HepG2 (cell line): ENCODE measurements around the gene LYRM1. TPM values are rescaled to one million over a fixed set of nuclear protein-coding genes. Genes with fewer than 3 reads are reported as not detected.

ENCODE experiments used
- ATAC-seq: fragments of 200-7000 bp; cut with Tn5 transposase; 3 replicates; pipeline ENCODE4 v1.9.1; 2020; ENCODE audit warnings: mild to moderate bottlenecking, moderate library complexity
- BruUV-seq: library from RNA; stranded (reverse); fragments of 400-500 nt; replicated peaks from 2 replicates; lab custom pipeline; 2021; lab: Mats Ljungman, UMichigan
- CTCF ChIA-PET: fragments of 300-600 bp; formaldehyde crosslinking; extraction: SDS; loops from one replicate; lab custom pipeline; 2021; ENCODE audit warnings: low total read pairs, inconsistent platforms, low intra/inter-chr PET ratio; lab: Yijun Ruan, JAX
- POLR2A ChIA-PET: fragments of 350-600 bp; sonication (Branson Sonifier 250); formaldehyde crosslinking; loops from one replicate; lab custom pipeline; 2020; ENCODE audit warnings: antibody characterized with exemption, inconsistent platforms; lab: Yijun Ruan, JAX
- DNase-seq: peaks from one replicate; pipeline ENCODE4 v3.0.0-alpha.2; 2015; ENCODE audit warnings: low spot score
- FAIRE-seq: peaks from 3 replicates; lab custom pipeline; 2011; peaks lifted over from hg19 to GRCh38; lab: Jason Lieb, UNC
- H2AFZ ChIP-seq: one replicate; pipeline ENCODE4 v1.6.1; 2011; ENCODE audit warnings: low read length, inconsistent platforms
- H3K27ac ChIP-seq: fragments of 300-600 bp; 3 replicates; pipeline ENCODE4 v1.8.0; 2011; ENCODE audit warnings: mixed run types, mild to moderate bottlenecking, mixed read lengths, low read length, inconsistent platforms; ENCODE audit not compliant: insufficient read depth; ENCODE audit errors: extremely low read length
- H3K27me3 ChIP-seq, 2 experiments: fragments of 200-600 bp in 1 of 2; 2 replicates in 1 of 2; 3 replicates in 1 of 2; pipeline versions ENCODE4 v1.6.0 to v1.8.0; 2011; ENCODE audit warnings: low read length in 2 of 2, mild to moderate bottlenecking in 2 of 2, moderate library complexity in 2 of 2, inconsistent platforms in 1 of 2; ENCODE audit not compliant: insufficient read depth in 2 of 2, control insufficient read depth in 1 of 2
- H3K36me3 ChIP-seq, 2 experiments: fragments of 200-600 bp in 1 of 2; replicated peaks in 1 of 2; 2 replicates in 1 of 2; 3 replicates in 1 of 2; pipeline versions ENCODE4 v1.5.1 to v1.8.0; 2011; ENCODE audit warnings: low read length in 2 of 2, inconsistent platforms in 1 of 2; ENCODE audit not compliant: insufficient read depth in 2 of 2, control insufficient read depth in 1 of 2
- H3K4me1 ChIP-seq: 2 replicates; pipeline ENCODE4 v1.5.1; 2012; ENCODE audit warnings: low read length, inconsistent platforms; ENCODE audit not compliant: insufficient read depth
- H3K4me2 ChIP-seq: 2 replicates; pipeline ENCODE4 v1.6.0; 2011; ENCODE audit warnings: low read depth, low read length, inconsistent platforms
- H3K4me3 ChIP-seq, 3 experiments: fragments of 200-600 bp in 1 of 3; sonication (generic), shearing (Covaris generic) in 1 of 3; replicated peaks in 1 of 3; 2 replicates each; pipeline ENCODE4 v1.5.1; 2011 to 2016; ENCODE audit warnings: low read length in 3 of 3, inconsistent platforms in 2 of 3, low read depth in 2 of 3, mild to moderate bottlenecking in 2 of 3, control low read depth in 1 of 3, mixed read lengths in 1 of 3; ENCODE audit not compliant: insufficient read depth in 1 of 3
- H3K79me2 ChIP-seq: one replicate; pipeline ENCODE4 v1.6.1; 2011; ENCODE audit warnings: low read length, inconsistent platforms; ENCODE audit not compliant: insufficient read depth
- H3K9ac ChIP-seq: 2 replicates; pipeline ENCODE4 v1.6.0; 2011; ENCODE audit warnings: mild to moderate bottlenecking, low read depth, low read length, inconsistent platforms; ENCODE audit not compliant: insufficient read depth
- H3K9me3 ChIP-seq: 2 replicates; pipeline ENCODE4 v1.5.1; 2012; ENCODE audit warnings: mild to moderate bottlenecking, low read length
- H4K20me1 ChIP-seq: 2 replicates; pipeline ENCODE4 v1.6.0; 2011; ENCODE audit warnings: inconsistent platforms, mild to moderate bottlenecking, low read length, moderate library complexity; ENCODE audit not compliant: insufficient read depth
- GZF1 ChIP-seq: sonication (generic); formaldehyde crosslinking; IDR thresholded peaks from 2 replicates; pipeline ENCODE4 v1.5.1; 2020; ENCODE audit warnings: mild to moderate bottlenecking, missing genetic modification reagents
- HDAC1 ChIP-seq: sonication (generic); formaldehyde crosslinking; IDR thresholded peaks from 2 replicates; pipeline ENCODE4 v1.5.1; 2020; ENCODE audit warnings: mild to moderate bottlenecking, missing genetic modification reagents
- ISL2 ChIP-seq: sonication (generic); formaldehyde crosslinking; IDR thresholded peaks from 2 replicates; pipeline ENCODE4 v1.5.0; 2020; ENCODE audit warnings: missing genetic modification reagents
- MIER2 ChIP-seq: IDR thresholded peaks from 2 replicates; pipeline ENCODE4 v1.6.1; 2016; ENCODE audit warnings: missing biosample characterization, missing genetic modification reagents
- PHF5A ChIP-seq: IDR thresholded peaks from one replicate; pipeline ENCODE4 v1.6.1; 2018; ENCODE audit warnings: low read depth, missing genetic modification reagents; ENCODE audit not compliant: unreplicated experiment
- ZNF101 ChIP-seq: sonication (generic); formaldehyde crosslinking; IDR thresholded peaks from 2 replicates; pipeline ENCODE4 v1.4.0; 2020; ENCODE audit warnings: mild to moderate bottlenecking, low read depth, missing genetic modification reagents, borderline replicate concordance
- ZNF264 ChIP-seq: sonication (generic); formaldehyde crosslinking; IDR thresholded peaks from 2 replicates; pipeline ENCODE4 v1.4.0; 2020; ENCODE audit warnings: missing genetic modification reagents
- WGBS: methylation state at CpG from one replicate; pipeline ENCODE4 v1.1.6; 2017; ENCODE audit warnings: low lambda C conversion rate; 5-methylcytosine and 5-hydroxymethylcytosine counted together
- in situ Hi-C: cut with HindIII; loops from 2 replicates; pipeline ENCODE4 v1.10.0; 2017; ENCODE audit warnings: low pct_unique_long_range_greater_than_20kb; ENCODE audit not compliant: extremely low pct_ligation_motif_present
- intact Hi-C: fragments of 100-400 bp; cut with micrococcal nuclease; formaldehyde crosslinking; loops from one replicate; pipeline ENCODE4 v1.10.0; 2022; ENCODE audit not compliant: unreplicated experiment
- polyA plus RNA-seq, 8 experiments: library from polyadenylated mRNA; depleted of rRNA in 3 of 8; stranded (reverse) in 7 of 8; unstranded in 1 of 8; fragments of >200 nt; fragmentation: Illumina TruSeq in 4 of 8; extraction: Trizol in 4 of 8; gene quantifications; 2 replicates each; pipeline versions ENCODE4 v1.2.1 to v1.2.3, GENCODE V29; 2011 to 2016; ENCODE audit warnings: low read depth in 4 of 8, missing spikeins in 1 of 8, mixed read lengths in 1 of 8; ENCODE audit not compliant: insufficient read depth in 1 of 8
- total RNA-seq, 5 experiments: library from RNA; depleted of rRNA; stranded (reverse); fragments of >200 nt; fragmentation: Illumina TruSeq; extraction: Trizol; gene quantifications; 2 replicates each; pipeline ENCODE4 v1.2.3, GENCODE V29; 2016; ENCODE audit warnings: low read depth in 1 of 5
- TF ChIP-seq, protein P1 (sequence below): sonication (generic); formaldehyde crosslinking; IDR thresholded peaks from 2 replicates; pipeline ENCODE4 v1.5.0; 2020; ENCODE audit warnings: missing genetic modification reagents, mild to moderate bottlenecking, borderline replicate concordance
- TF ChIP-seq, protein P2 (sequence below): sonication (generic); formaldehyde crosslinking; IDR thresholded peaks from 2 replicates; pipeline ENCODE4 v1.5.0; 2020; ENCODE audit warnings: missing genetic modification reagents, mild to moderate bottlenecking, borderline replicate concordance
- TF ChIP-seq, protein P3 (sequence below): sonication (generic); formaldehyde crosslinking; IDR thresholded peaks from 2 replicates; pipeline ENCODE4 v1.4.0; 2020; ENCODE audit warnings: missing genetic modification reagents, borderline replicate concordance
- TF ChIP-seq, protein P4 (sequence below): sonication (generic); formaldehyde crosslinking; IDR thresholded peaks from 2 replicates; pipeline ENCODE4 v1.5.0; 2020; ENCODE audit warnings: mild to moderate bottlenecking, low read depth, missing genetic modification reagents, borderline replicate concordance
- TF ChIP-seq, protein P5 (sequence below): sonication (generic); formaldehyde crosslinking; IDR thresholded peaks from 2 replicates; pipeline ENCODE4 v1.5.0; 2020; ENCODE audit warnings: mild to moderate bottlenecking, missing genetic modification reagents
- TF ChIP-seq, protein P6 (sequence below): sonication (generic); formaldehyde crosslinking; IDR thresholded peaks from 2 replicates; pipeline ENCODE4 v1.4.0; 2020; ENCODE audit warnings: missing genetic modification reagents

Gene LYRM1
- total and polyA plus RNA-seq, 2 of the 13 experiments (the other 11 are each of a cell fraction or from before 2014, with no cell fraction given): 59.2 to 82.6 TPM

DNA sequence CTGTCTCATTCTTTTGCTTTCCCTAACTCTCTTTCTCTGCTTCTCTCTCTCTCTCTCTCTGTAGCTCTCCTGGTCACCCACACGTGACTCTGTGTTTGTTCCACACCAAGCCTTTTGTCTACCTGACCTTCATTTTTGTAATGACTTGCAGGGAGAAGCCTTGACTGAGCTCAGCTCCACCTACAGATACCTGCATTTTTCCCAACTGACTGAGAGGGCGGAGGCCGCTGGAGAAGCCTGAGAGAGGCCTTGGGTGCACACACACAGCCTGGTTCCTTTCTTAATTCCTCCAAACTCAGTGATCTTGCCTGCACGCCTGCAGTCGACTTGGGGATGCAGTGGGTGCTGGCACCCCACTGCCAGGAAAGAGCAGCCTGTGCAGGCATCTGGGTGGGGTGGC is 68.8 kb downstream of the LYRM1 start:
- in situ Hi-C loops (no loop called here), intact Hi-C loops (no loop called here)
- Histone ChIP-seq H2AFZ (no peak overlapping the region), H4K20me1 (no peaks in the 10 kb centered on the region), H3K79me2 (no peaks in the 10 kb centered on the region), H3K27me3 (peaks cover 0 to 41% of the 10 kb centered on the region in 2 experiments; a peak in 4 of 5 replicates), H3K36me3 (no peaks in the 10 kb centered on the region), H3K27ac (no peak overlapping the region), H3K9ac (no peak overlapping the region), H3K4me3 (no peak overlapping the region), H3K9me3 (no peaks in the 10 kb centered on the region), H3K4me1 (no peaks in the 10 kb centered on the region), H3K4me2 (no peak overlapping the region)
- POLR2A ChIA-PET: no interaction called here
- CTCF ChIA-PET: no interaction called here
- DNase-seq (no peak), ATAC-seq (no peak), FAIRE-seq (no peak)
- 16% methylated on average over 5 of the region's 5 CpGs for WGBS
- no TSS peak for BruUV-seq
- TF ChIP-seq HDAC1 (CRISPR knock-in tag) (no peak), MIER2 (CRISPR knock-in tag) (no peak), GZF1 (CRISPR knock-in tag) (no peak), ZNF264 (no peak), PHF5A (CRISPR knock-in tag) (no peak), ISL2 (CRISPR knock-in tag) (no peak), ZNF101 (CRISPR knock-in tag) (no peak)
- TF ChIP-seq, protein P1, sequence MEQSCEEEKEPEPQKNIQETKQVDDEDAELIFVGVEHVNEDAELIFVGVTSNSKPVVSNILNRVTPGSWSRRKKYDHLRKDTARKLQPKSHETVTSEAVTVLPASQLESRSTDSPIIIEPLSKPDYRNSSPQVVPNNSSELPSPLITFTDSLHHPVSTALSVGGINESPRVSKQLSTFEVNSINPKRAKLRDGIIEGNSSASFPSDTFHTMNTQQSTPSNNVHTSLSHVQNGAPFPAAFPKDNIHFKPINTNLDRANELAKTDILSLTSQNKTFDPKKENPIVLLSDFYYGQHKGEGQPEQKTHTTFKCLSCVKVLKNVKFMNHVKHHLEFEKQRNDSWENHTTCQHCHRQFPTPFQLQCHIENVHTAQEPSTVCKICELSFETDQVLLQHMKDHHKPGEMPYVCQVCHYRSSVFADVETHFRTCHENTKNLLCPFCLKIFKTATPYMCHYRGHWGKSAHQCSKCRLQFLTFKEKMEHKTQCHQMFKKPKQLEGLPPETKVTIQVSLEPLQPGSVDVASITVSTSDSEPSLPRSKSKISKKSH (CRISPR knock-in tag): no peak
- TF ChIP-seq, protein P2, sequence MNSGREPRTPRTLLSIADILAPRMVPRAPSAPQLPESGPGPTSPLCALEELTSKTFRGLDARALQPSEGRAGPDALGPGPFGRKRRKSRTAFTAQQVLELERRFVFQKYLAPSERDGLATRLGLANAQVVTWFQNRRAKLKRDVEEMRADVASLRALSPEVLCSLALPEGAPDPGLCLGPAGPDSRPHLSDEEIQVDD (CRISPR knock-in tag): no peak
- TF ChIP-seq, protein P3, sequence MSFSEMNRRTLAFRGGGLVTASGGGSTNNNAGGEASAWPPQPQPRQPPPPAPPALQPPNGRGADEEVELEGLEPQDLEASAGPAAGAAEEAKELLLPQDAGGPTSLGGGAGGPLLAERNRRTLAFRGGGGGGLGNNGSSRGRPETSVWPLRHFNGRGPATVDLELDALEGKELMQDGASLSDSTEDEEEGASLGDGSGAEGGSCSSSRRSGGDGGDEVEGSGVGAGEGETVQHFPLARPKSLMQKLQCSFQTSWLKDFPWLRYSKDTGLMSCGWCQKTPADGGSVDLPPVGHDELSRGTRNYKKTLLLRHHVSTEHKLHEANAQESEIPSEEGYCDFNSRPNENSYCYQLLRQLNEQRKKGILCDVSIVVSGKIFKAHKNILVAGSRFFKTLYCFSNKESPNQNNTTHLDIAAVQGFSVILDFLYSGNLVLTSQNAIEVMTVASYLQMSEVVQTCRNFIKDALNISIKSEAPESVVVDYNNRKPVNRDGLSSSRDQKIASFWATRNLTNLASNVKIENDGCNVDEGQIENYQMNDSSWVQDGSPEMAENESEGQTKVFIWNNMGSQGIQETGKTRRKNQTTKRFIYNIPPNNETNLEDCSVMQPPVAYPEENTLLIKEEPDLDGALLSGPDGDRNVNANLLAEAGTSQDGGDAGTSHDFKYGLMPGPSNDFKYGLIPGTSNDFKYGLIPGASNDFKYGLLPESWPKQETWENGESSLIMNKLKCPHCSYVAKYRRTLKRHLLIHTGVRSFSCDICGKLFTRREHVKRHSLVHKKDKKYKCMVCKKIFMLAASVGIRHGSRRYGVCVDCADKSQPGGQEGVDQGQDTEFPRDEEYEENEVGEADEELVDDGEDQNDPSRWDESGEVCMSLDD (CRISPR knock-in tag): no peak
- TF ChIP-seq, protein P4, sequence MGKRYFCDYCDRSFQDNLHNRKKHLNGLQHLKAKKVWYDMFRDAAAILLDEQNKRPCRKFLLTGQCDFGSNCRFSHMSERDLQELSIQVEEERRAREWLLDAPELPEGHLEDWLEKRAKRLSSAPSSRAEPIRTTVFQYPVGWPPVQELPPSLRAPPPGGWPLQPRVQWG: no peak
- TF ChIP-seq, protein P5, sequence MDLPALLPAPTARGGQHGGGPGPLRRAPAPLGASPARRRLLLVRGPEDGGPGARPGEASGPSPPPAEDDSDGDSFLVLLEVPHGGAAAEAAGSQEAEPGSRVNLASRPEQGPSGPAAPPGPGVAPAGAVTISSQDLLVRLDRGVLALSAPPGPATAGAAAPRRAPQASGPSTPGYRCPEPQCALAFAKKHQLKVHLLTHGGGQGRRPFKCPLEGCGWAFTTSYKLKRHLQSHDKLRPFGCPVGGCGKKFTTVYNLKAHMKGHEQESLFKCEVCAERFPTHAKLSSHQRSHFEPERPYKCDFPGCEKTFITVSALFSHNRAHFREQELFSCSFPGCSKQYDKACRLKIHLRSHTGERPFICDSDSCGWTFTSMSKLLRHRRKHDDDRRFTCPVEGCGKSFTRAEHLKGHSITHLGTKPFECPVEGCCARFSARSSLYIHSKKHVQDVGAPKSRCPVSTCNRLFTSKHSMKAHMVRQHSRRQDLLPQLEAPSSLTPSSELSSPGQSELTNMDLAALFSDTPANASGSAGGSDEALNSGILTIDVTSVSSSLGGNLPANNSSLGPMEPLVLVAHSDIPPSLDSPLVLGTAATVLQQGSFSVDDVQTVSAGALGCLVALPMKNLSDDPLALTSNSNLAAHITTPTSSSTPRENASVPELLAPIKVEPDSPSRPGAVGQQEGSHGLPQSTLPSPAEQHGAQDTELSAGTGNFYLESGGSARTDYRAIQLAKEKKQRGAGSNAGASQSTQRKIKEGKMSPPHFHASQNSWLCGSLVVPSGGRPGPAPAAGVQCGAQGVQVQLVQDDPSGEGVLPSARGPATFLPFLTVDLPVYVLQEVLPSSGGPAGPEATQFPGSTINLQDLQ (CRISPR knock-in tag): no peak
- TF ChIP-seq, protein P6, sequence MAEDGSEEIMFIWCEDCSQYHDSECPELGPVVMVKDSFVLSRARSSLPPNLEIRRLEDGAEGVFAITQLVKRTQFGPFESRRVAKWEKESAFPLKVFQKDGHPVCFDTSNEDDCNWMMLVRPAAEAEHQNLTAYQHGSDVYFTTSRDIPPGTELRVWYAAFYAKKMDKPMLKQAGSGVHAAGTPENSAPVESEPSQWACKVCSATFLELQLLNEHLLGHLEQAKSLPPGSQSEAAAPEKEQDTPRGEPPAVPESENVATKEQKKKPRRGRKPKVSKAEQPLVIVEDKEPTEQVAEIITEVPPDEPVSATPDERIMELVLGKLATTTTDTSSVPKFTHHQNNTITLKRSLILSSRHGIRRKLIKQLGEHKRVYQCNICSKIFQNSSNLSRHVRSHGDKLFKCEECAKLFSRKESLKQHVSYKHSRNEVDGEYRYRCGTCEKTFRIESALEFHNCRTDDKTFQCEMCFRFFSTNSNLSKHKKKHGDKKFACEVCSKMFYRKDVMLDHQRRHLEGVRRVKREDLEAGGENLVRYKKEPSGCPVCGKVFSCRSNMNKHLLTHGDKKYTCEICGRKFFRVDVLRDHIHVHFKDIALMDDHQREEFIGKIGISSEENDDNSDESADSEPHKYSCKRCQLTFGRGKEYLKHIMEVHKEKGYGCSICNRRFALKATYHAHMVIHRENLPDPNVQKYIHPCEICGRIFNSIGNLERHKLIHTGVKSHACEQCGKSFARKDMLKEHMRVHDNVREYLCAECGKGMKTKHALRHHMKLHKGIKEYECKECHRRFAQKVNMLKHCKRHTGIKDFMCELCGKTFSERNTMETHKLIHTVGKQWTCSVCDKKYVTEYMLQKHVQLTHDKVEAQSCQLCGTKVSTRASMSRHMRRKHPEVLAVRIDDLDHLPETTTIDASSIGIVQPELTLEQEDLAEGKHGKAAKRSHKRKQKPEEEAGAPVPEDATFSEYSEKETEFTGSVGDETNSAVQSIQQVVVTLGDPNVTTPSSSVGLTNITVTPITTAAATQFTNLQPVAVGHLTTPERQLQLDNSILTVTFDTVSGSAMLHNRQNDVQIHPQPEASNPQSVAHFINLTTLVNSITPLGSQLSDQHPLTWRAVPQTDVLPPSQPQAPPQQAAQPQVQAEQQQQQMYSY (CRISPR knock-in tag): no peak
